ENCODE measurements around the gene CCDC12.

- TF ChIP-seq CTCF (IDR thresholded peaks at IDR 0.05) (no peak), POLR2A (IDR thresholded peaks at IDR 0.05) (no peak)
These were observed 83.3 kb downstream of the CCDC12 start for GRCh38 chr3:46893146-46893748.

Data from thyroid gland (tissue), 4 donors.